Measurements from ENCODE around the gene RPS6KA2. TPM values are rescaled to one million over a fixed set of nuclear protein-coding genes. Genes with fewer than 3 reads are reported as not detected.

Gene RPS6KA2
- total RNA-seq, 1 experiment from 2014 or later, result 4.1 TPM

DNA sequence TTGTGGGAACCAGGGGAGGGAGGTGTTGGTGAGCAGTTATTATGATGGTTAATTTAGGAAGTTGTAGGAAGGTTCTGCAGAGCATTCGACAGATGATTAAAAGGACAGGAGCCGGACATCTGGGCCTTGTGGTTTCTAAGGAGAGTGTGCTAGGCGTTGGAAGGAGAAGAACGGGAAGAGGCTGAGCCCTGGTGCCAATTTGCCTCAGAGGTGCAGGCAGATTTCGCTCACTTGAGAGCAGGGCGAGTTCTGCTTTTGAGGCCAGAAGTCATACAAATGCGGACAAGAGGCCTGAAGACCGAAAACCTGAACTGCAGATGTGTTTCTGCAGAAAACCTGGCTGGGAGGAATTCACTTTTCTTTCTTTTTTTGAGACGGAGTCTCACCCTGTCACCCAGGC lies 30.5 kb upstream of the RPS6KA2 start:
- no peak for ATAC-seq
- TF ChIP-seq POLR2AphosphoS5 (IDR thresholded peaks at IDR 0.05; ENCODE audit: low read depth, low read length) (no peak), TCF7L2 (IDR thresholded peaks at IDR 0.05; ENCODE audit: low read depth, low read length) (no peak), SIN3A (IDR thresholded peaks at IDR 0.05; ENCODE audit: borderline replicate concordance, insufficient read depth, low read depth, low read length) (no peak)
- TF ChIP-seq, protein P1, sequence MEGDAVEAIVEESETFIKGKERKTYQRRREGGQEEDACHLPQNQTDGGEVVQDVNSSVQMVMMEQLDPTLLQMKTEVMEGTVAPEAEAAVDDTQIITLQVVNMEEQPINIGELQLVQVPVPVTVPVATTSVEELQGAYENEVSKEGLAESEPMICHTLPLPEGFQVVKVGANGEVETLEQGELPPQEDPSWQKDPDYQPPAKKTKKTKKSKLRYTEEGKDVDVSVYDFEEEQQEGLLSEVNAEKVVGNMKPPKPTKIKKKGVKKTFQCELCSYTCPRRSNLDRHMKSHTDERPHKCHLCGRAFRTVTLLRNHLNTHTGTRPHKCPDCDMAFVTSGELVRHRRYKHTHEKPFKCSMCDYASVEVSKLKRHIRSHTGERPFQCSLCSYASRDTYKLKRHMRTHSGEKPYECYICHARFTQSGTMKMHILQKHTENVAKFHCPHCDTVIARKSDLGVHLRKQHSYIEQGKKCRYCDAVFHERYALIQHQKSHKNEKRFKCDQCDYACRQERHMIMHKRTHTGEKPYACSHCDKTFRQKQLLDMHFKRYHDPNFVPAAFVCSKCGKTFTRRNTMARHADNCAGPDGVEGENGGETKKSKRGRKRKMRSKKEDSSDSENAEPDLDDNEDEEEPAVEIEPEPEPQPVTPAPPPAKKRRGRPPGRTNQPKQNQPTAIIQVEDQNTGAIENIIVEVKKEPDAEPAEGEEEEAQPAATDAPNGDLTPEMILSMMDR (IDR thresholded peaks at IDR 0.05), result no peak
- TF ChIP-seq, protein P2, sequence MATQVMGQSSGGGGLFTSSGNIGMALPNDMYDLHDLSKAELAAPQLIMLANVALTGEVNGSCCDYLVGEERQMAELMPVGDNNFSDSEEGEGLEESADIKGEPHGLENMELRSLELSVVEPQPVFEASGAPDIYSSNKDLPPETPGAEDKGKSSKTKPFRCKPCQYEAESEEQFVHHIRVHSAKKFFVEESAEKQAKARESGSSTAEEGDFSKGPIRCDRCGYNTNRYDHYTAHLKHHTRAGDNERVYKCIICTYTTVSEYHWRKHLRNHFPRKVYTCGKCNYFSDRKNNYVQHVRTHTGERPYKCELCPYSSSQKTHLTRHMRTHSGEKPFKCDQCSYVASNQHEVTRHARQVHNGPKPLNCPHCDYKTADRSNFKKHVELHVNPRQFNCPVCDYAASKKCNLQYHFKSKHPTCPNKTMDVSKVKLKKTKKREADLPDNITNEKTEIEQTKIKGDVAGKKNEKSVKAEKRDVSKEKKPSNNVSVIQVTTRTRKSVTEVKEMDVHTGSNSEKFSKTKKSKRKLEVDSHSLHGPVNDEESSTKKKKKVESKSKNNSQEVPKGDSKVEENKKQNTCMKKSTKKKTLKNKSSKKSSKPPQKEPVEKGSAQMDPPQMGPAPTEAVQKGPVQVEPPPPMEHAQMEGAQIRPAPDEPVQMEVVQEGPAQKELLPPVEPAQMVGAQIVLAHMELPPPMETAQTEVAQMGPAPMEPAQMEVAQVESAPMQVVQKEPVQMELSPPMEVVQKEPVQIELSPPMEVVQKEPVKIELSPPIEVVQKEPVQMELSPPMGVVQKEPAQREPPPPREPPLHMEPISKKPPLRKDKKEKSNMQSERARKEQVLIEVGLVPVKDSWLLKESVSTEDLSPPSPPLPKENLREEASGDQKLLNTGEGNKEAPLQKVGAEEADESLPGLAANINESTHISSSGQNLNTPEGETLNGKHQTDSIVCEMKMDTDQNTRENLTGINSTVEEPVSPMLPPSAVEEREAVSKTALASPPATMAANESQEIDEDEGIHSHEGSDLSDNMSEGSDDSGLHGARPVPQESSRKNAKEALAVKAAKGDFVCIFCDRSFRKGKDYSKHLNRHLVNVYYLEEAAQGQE (IDR thresholded peaks at IDR 0.05; ENCODE audit: insufficient read depth in 1 of 2, low read depth in 2 of 2, low read length in 1 of 2), result no peak

DNA sequence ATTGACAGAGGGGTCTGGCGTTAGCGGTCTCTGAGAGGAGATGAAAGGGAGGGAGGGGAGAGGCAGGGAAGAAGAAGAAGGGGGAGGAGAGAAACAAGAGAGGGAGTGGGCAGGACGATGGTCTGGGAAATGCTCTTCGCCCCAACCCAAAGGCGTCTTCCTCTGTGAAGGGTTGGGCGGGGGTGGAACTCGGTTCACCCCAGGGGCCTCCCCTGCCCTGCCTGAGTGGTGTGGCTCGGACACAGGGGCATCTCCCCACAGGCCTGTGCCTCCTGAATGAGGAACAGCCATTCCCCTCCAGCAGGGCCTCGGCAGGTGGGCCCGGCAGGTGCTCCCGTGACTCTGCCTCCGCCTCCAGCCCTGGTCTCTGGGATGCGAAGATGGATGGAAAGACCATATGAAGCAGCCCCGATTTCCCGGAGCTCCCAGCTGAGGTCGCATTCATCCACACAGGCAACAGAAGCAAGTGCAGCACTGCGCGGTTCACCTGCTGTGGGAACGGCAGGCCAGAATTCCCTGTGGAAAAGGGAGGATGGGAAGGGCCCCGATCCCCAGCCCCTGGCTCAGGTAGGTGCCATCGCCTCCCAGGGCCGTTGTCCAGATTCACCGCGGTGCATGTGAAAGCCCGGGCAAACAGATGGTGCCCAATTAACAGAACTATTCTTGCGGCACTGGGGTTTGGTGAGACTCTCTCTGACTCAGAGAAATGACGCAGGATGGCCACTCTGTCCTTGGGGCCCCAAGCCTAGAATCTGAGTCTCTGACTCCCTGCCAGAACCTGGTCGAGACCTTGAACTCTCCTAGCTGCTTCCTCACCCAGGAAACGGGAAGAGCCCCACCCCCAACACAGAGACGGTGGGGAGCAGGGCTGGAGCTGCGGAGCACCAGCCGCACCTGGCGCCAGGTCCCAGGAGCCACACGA lies 29.4 kb upstream of the RPS6KA2 start:
- Histone ChIP-seq H3K4me3 (ENCODE audit: low read depth in 2 of 2, low read length in 2 of 2) (no peak overlapping the region), H3K9me3 (ENCODE audit: control insufficient read depth, insufficient read depth, low read depth, low read length) (no peaks in the 10 kb centered on the region), H3K36me3 (ENCODE audit: control insufficient read depth, insufficient read depth, low read length) (no peaks in the 10 kb centered on the region), H3K4me1 (ENCODE audit: control insufficient read depth, insufficient read depth, low read length) (no peaks in the 10 kb centered on the region), H3K27ac (ENCODE audit: low read length) (no peak overlapping the region), H3K27me3 (ENCODE audit: control insufficient read depth, insufficient read depth, low read length) (peaks cover 9% of the 10 kb centered on the region)
- CTCF ChIA-PET, result no interaction called here
- in situ Hi-C loops (cut with HindIII; ENCODE audit: low pct_unique_long_range_greater_than_20kb, low sequenced_read_pairs) (no loop called here), intact Hi-C loops (cut with micrococcal nuclease; ENCODE audit: unreplicated experiment) (no loop called here)
- DNase-seq (ENCODE audit: low read depth, low spot score) (no peak), ATAC-seq (no peak)
- no TSS peak for BruUV-seq (replicated peaks)
- TF ChIP-seq TCF7L2 (IDR thresholded peaks at IDR 0.05; ENCODE audit: low read depth, low read length) (no peak), SIN3A (IDR thresholded peaks at IDR 0.05; ENCODE audit: borderline replicate concordance, insufficient read depth, low read depth, low read length) (no peak), POLR2AphosphoS5 (IDR thresholded peaks at IDR 0.05; ENCODE audit: low read depth, low read length) (no peak)
- TF ChIP-seq, protein P2 (IDR thresholded peaks at IDR 0.05; ENCODE audit: insufficient read depth in 1 of 2, low read depth in 2 of 2, low read length in 1 of 2), result no peak
- TF ChIP-seq, protein P1 (IDR thresholded peaks at IDR 0.05), result no peak
- POLR2A ChIA-PET, result interaction anchor here (0.7 kb wide), 1 partner anchor 930 kb away, joined by 3 read pairs; no protein-coding TSS in a partner anchor

More for the DNA sequence above, 30.5 kb upstream of the RPS6KA2 start:
- no TSS peak for BruUV-seq (replicated peaks)
- Histone ChIP-seq H3K9me3 (ENCODE audit: control insufficient read depth, insufficient read depth, low read depth, low read length) (no peaks in the 10 kb centered on the region), H3K27me3 (ENCODE audit: control insufficient read depth, insufficient read depth, low read length) (peaks cover 8% of the 10 kb centered on the region; the same call in 1 of the 2 replicates), H3K27ac (ENCODE audit: low read length) (no peak overlapping the region), H3K36me3 (ENCODE audit: control insufficient read depth, insufficient read depth, low read length) (no peaks in the 10 kb centered on the region), H3K4me1 (ENCODE audit: control insufficient read depth, insufficient read depth, low read length) (no peaks in the 10 kb centered on the region), H3K4me3 (ENCODE audit: low read depth in 2 of 2, low read length in 2 of 2) (no peak overlapping the region)
- intact Hi-C loops (cut with micrococcal nuclease; ENCODE audit: unreplicated experiment) (no loop called here), in situ Hi-C loops (cut with HindIII; ENCODE audit: low pct_unique_long_range_greater_than_20kb, low sequenced_read_pairs) (no loop called here)
- no peak for DNase-seq (ENCODE audit: low read depth, low spot score)
- POLR2A ChIA-PET, result no interaction called here
- CTCF ChIA-PET, result no interaction called here

Data from Panc1 (cell line).